Spleen (tissue), 11 donors: ENCODE results near the gene MSH5. TPM values are rescaled to one million over a fixed set of nuclear protein-coding genes. Genes with fewer than 3 reads are reported as not detected.

ENCODE experiments used
- DNase-seq: peaks from one replicate; pipeline ENCODE4 v3.0.0-alpha.2; 2020
- H3K27ac ChIP-seq, 8 donors: fragments of 200-600 bp; sonication (generic) in 7 of 8; 1 replicate in 4 of 8; 2 replicates in 4 of 8; pipeline versions ENCODE4 v1.5.0 to v1.8.0; 2016 to 2021; ENCODE audit warnings: inconsistent platforms in 4 of 8, mild to moderate bottlenecking in 4 of 8, moderate library complexity in 1 of 8
- H3K27me3 ChIP-seq, 7 donors: fragments of 200-600 bp; sonication (generic) in 6 of 7; replicated peaks in 1 of 7; 1 replicate in 4 of 7; 2 replicates in 3 of 7; pipeline versions ENCODE4 v1.5.0 to v1.8.0; 2016 to 2021; ENCODE audit warnings: inconsistent platforms in 3 of 7, mild to moderate bottlenecking in 1 of 7
- H3K36me3 ChIP-seq, 6 donors: fragments of 200-600 bp; sonication (generic) in 5 of 6; 1 replicate in 4 of 6; 2 replicates in 2 of 6; pipeline versions ENCODE4 v1.5.0 to v1.8.0; 2016 to 2021; ENCODE audit warnings: inconsistent platforms in 2 of 6
- H3K4me1 ChIP-seq, 6 donors: fragments of 200-600 bp; sonication (generic) in 5 of 6; 1 replicate in 3 of 6; 2 replicates in 3 of 6; pipeline versions ENCODE4 v1.5.0 to v1.8.0; 2016 to 2021; ENCODE audit warnings: inconsistent platforms in 3 of 6
- H3K4me3 ChIP-seq, 8 donors: fragments of 200-600 bp; sonication (generic) in 7 of 8; 1 replicate in 4 of 8; 2 replicates in 4 of 8; pipeline versions ENCODE4 v1.5.0 to v1.8.0; 2016 to 2021; ENCODE audit warnings: inconsistent platforms in 4 of 8, mild to moderate bottlenecking in 4 of 8, moderate library complexity in 2 of 8
- H3K9me3 ChIP-seq, 8 donors: fragments of 200-600 bp; sonication (generic) in 7 of 8; 1 replicate in 4 of 8; 2 replicates in 4 of 8; pipeline versions ENCODE4 v1.5.0 to v1.8.0; 2016 to 2021; ENCODE audit warnings: inconsistent platforms in 4 of 8
- POLR2A ChIP-seq, 3 donors: fragments of 450-650 bp; IDR thresholded peaks; one replicate each; pipeline ENCODE4 v1.5.1; 2017; ENCODE audit warnings: antibody characterized with exemption in 3 of 3, mild to moderate bottlenecking in 1 of 3
- POLR2AphosphoS5 ChIP-seq, 3 donors: sonication (generic); formaldehyde crosslinking; IDR thresholded peaks; one replicate each; pipeline ENCODE4 v1.5.1; 2017; ENCODE audit warnings: antibody characterized with exemption in 3 of 3
- WGBS, 5 donors: extraction: QIAGEN DNeasy Blood & Tissue Kit in 3 of 5; methylation state at CpG; one replicate each; pipeline versions ENCODE4 v1.1.5 to v1.1.7; 2013 to 2018; 5-methylcytosine and 5-hydroxymethylcytosine counted together
- intact Hi-C: fragments of 100-400 bp; cut with DNase I; formaldehyde crosslinking; loops from one replicate; pipeline ENCODE4 v1.15.0; 2023; ENCODE audit warnings: low total_unique reads
- polyA plus RNA-seq, 3 donors: library from polyadenylated mRNA; stranded (reverse); fragments of 200-250 nt; gene quantifications; one replicate each; pipeline ENCODE4 v1.2.1, GENCODE V29; 2013
- total RNA-seq, 7 donors: library from RNA; depleted of rRNA in 3 of 7; stranded (reverse); fragments of >200 nt in 3 of 7; fragmentation: NEBNext Ultra II Directional in 4 of 7; extraction: Animal tissue kit (Norgen Biotek cat#: 25700) in 4 of 7; gene quantifications; one replicate each; pipeline versions ENCODE4 v1.1.0 to v1.2.1, GENCODE V29; 2016 to 2021
- TF ChIP-seq, protein P1 (sequence below), 11 experiments: fragments of 200-600 bp in 7 of 11; fragments of 450-650 bp in 4 of 11; sonication (generic) in 4 of 11; IDR thresholded peaks in 8 of 11; conservative IDR thresholded peaks in 3 of 11; 1 replicate in 7 of 11; 2 replicates in 4 of 11; pipeline versions ENCODE4 v1.4.0 to v1.8.0; 2016 to 2021; ENCODE audit warnings: antibody characterized with exemption in 11 of 11, inconsistent platforms in 4 of 11, mild to moderate bottlenecking in 1 of 11
- donor health status: healthy with polysubstance abuse.
- donor health status: DM: no; HTN: no; CAD: no; lungs with moderate emphysema.
- donor health status: DM: no; HTN: no; CAD: no.
- donor health status: Bipolar disorder and iron deficiency.
- donor health status: healthy.
- donor health status: DM: no; HTN: no; CAD: no.
- donor health status: DM: yes; HTN: yes; CAD: no.

MSH5 gene
- total and polyA plus RNA-seq, 10 donors = 11.2 to 35.2 (median 26.8) TPM

DNA sequence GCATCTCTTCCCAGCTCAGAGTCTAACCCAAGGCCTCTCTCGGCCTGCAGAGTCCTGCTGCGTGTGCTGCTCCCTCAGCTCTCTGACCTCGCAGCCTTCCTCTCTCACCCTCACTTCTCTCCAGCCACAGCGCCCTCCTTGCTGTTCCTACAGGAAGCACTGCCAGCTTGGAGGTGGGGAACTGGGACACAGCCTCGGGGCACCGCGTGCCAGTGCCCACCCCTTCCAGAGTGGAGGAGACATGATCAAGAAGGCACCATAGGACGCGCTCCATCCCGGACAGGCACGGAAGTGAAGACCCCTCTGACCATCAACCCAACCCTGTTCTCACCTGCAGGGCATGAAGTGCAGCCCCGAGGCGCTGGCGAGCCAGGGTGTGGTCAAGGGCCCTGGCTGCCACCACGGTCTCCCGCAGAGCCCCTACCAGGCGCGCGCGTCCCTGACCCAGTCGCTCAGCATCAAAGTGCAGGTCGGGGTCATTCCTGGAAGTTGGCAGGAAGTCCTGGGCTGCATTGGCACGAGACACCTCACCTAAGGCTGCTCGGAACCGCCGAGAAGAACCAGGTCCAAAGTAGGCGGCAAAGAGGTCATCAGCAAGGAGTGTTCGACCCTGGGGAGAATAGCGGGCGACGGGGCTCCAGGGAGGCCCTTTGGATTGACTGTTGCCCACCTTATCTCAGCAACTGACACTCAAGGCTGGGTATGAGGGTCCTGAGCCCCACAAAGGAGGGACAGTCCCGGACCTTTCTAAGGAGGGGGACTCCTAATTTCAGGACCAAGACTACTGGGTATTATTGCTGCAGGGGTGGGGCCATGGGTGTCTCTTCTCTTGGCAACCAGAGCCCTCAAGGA is 36.1 kb downstream of the MSH5 start:
- 82 to 85% (median 84%) methylated on average over 30 to 32 of the region's 32 CpGs for WGBS, 5 donors
- no peak overlapping the region for H3K4me3 ChIP-seq
- peak overlapping the region in 1 of 8 donors; percentile 69 for H3K27ac ChIP-seq
- peaks cover 0 to 34% (median 28%) of the 10 kb centered on the region in 6 donors for H3K36me3 ChIP-seq
- TF ChIP-seq POLR2A (IDR thresholded peaks at IDR 0.05) (no peak), POLR2AphosphoS5 (IDR thresholded peaks at IDR 0.05) (no peak)
- TF ChIP-seq, protein P1, sequence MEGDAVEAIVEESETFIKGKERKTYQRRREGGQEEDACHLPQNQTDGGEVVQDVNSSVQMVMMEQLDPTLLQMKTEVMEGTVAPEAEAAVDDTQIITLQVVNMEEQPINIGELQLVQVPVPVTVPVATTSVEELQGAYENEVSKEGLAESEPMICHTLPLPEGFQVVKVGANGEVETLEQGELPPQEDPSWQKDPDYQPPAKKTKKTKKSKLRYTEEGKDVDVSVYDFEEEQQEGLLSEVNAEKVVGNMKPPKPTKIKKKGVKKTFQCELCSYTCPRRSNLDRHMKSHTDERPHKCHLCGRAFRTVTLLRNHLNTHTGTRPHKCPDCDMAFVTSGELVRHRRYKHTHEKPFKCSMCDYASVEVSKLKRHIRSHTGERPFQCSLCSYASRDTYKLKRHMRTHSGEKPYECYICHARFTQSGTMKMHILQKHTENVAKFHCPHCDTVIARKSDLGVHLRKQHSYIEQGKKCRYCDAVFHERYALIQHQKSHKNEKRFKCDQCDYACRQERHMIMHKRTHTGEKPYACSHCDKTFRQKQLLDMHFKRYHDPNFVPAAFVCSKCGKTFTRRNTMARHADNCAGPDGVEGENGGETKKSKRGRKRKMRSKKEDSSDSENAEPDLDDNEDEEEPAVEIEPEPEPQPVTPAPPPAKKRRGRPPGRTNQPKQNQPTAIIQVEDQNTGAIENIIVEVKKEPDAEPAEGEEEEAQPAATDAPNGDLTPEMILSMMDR (IDR thresholded peaks at IDR 0.05 in 8 of 11, conservative IDR thresholded peaks at IDR 0.05 in 3 of 11) = no peak
- H3K9me3 ChIP-seq = no peaks in the 10 kb centered on the region
- no peak for DNase-seq
- intact Hi-C loops = no loop called here
- no peaks in the 10 kb centered on the region for H3K27me3 ChIP-seq
- H3K4me1 ChIP-seq = peaks cover 9 to 54% (median 29%) of the 10 kb centered on the region in 6 donors

DNA sequence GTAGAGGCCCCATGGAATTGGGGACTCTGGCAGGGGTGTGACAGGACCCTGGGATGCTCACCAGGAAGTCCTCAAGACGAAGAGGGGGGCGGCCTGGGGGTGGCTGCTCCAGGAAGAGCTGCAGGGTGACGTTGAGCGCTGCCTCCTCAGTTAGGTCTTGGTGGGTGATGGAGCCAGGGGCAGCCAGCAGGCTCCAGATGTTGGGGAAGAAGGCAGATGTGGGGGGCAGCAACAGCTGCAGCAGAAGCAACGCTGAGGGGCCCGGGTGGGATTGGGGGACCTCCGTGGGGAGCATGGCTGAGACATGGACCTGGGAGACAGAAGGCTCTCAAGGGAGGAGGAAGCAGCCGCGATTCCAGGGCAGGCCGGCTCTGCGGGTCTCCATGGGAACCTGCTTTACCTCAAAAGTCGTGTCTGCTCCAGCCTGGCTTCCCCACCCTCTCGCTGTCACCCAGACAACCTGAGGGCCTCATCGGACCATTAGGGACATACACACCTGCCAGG is 36.7 kb downstream of the MSH5 start:
- Histone ChIP-seq H3K27ac (peak overlapping the region in 6 of 8 donors; percentile 7 to 80 (median 32)), H3K9me3 (no peaks in the 10 kb centered on the region), H3K27me3 (no peaks in the 10 kb centered on the region), H3K4me3 (peak overlapping the region in 1 of 8 donors; percentile 44), H3K36me3 (peaks cover 0 to 41% (median 35%) of the 10 kb centered on the region in 6 donors), H3K4me1 (peaks cover 9 to 47% (median 29%) of the 10 kb centered on the region in 6 donors)
- TF ChIP-seq POLR2A (IDR thresholded peaks at IDR 0.05) (no peak), POLR2AphosphoS5 (IDR thresholded peaks at IDR 0.05) (no peak)
- TF ChIP-seq, protein P1 (IDR thresholded peaks at IDR 0.05 in 8 of 11, conservative IDR thresholded peaks at IDR 0.05 in 3 of 11) = no peak
- peak; percentile 70 for DNase-seq
- intact Hi-C loops = no loop called here
- 19 to 40% (median 31%) methylated on average over 11 to 14 of the region's 14 CpGs for WGBS, 5 donors

DNA sequence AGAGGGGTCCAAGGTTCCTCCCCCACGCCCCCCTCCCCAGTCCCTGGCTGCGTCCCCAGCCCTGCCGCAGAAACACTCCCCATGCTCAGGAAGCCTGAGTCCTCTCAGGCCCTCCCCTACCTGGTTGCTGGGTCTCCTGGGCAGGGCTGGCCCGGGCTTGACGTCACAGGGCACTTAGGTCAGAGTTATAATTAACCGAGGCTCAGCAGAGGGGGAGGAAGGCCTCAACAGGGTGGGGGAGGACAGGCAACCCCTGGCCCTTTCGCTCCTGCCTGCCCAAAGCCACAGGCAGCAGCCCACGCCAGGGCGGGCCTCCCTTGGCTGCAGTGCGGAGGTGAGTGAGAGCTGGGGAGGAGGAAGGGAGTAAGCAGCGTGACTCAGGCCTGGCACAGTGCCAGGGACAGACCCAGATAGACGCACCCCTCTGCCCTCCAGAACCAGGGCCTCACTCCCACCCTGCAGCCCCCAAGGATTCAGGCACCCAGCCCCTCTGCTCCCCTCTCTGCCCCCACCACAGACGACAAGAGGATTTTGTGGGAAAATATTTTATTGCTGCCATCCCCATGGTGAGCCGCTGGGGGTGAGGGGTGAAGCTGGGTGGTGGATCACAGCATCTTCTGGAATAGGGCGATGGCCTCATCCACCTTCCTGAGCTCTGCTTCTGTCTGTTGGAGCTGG is 37.3 kb downstream of the MSH5 start, which contains the start of gene VWA7:
TSS of gene VWA7 (minus strand) at position 340 of the 678 bp plus-strand sequence. CDS start 549 bp downstream, outside the sequence.
- TF ChIP-seq POLR2AphosphoS5 (IDR thresholded peaks at IDR 0.05) = peak; percentile 77 to 85 (median 78)
- TF ChIP-seq, protein P1 (IDR thresholded peaks at IDR 0.05 in 8 of 11, conservative IDR thresholded peaks at IDR 0.05 in 3 of 11) = no peak
- Histone ChIP-seq H3K27ac (peak within 1 kb of the TSS in 6 of 8 donors; percentile 7 to 80 (median 32)), H3K9me3 (no peaks in the 10 kb centered on the region), H3K4me1 (peaks cover 9 to 42% (median 26%) of the 10 kb centered on the region in 6 donors), H3K4me3 (peak within 1 kb of the TSS in 1 of 8 donors; percentile 44), H3K36me3 (peaks cover 0 to 47% (median 41%) of the 10 kb centered on the region in 6 donors), H3K27me3 (no peaks in the 10 kb centered on the region)
- 8 to 18% (median 14%) methylated on average over 11 to 15 of the region's 15 CpGs for WGBS, 5 donors
- peak; percentile 90 for DNase-seq
- intact Hi-C loops = no loop called here
